ENCODE results near the gene RBPJ.

Gene RBPJ

DNA sequence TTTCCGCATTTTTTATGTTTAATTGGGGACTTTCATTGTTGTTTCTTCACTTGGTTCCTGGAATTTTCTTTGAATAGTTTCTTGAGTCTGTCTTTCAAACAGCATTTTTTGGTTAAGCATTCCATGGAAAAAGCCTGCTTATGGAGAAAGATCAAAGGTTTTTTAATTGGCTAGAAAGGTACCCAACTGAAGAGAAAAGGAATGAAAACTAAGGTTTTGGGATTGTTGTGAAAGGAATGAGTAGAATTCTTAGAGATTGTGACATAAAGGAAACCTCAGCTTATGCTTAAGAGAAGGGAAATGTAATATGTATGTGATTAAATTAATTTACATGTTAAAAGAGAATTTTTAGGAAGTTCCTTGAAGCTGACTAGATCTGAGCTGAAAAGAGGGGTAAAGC is 86.7 kb downstream of the RBPJ start:
- H3K4me3 ChIP-seq (ENCODE audit: control insufficient read depth, low read depth, low read length), result no peak overlapping the region
- TF ChIP-seq, protein P1, sequence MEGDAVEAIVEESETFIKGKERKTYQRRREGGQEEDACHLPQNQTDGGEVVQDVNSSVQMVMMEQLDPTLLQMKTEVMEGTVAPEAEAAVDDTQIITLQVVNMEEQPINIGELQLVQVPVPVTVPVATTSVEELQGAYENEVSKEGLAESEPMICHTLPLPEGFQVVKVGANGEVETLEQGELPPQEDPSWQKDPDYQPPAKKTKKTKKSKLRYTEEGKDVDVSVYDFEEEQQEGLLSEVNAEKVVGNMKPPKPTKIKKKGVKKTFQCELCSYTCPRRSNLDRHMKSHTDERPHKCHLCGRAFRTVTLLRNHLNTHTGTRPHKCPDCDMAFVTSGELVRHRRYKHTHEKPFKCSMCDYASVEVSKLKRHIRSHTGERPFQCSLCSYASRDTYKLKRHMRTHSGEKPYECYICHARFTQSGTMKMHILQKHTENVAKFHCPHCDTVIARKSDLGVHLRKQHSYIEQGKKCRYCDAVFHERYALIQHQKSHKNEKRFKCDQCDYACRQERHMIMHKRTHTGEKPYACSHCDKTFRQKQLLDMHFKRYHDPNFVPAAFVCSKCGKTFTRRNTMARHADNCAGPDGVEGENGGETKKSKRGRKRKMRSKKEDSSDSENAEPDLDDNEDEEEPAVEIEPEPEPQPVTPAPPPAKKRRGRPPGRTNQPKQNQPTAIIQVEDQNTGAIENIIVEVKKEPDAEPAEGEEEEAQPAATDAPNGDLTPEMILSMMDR (IDR thresholded peaks at IDR 0.05; ENCODE audit: control insufficient read depth, insufficient read depth, low read depth, low read length, missing control alignments), result no peak
- DNase-seq (ENCODE audit: low read depth), result no peak

DNA sequence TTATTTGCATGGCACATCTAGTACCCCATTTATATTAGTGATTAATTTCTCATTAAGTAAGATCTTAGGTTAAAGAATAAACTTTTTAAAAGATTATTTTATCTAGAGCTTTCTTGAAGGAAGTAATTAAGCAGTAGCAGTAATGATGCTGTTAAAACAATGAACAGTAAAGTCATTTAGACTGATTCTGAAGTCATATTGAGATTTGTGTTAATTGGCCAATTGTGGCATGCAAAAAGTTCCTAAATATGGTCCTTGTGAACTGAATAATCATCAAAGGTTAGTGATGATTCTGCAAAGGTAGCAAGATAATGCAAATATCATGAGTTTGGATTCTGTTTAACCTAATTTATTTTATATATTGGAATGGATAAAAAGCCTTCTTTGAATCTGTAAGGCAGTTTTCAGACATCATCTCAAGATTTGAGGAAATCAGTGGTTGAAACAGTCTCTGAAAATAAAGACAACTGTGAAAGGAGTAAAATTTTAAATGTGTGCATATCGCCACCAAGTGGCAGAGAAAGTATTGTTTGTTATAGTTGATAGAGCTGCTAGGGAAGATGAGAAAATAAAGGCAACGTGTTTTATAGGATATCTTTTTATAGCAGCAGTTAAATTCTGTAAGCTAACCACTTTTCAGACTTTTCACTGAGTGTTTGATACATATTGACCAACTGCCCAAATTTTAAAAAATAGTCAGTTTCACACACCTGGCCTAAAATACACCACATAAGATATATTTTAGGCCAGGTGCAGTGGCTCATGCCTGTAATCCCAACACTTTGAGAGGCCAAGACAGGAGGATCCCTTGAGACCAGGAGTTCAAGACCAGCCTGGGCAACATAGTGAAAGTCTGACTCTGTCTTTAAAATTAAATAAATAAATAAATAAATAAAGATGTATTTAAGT is 89.8 kb downstream of the RBPJ start:
- TF ChIP-seq, protein P1 (IDR thresholded peaks at IDR 0.05; ENCODE audit: control insufficient read depth, insufficient read depth, low read depth, low read length, missing control alignments), result peak; percentile 41
- H3K4me3 ChIP-seq (ENCODE audit: control insufficient read depth, low read depth, low read length), result no peak overlapping the region
- DNase-seq (ENCODE audit: low read depth), result peak; percentile 24

DNA sequence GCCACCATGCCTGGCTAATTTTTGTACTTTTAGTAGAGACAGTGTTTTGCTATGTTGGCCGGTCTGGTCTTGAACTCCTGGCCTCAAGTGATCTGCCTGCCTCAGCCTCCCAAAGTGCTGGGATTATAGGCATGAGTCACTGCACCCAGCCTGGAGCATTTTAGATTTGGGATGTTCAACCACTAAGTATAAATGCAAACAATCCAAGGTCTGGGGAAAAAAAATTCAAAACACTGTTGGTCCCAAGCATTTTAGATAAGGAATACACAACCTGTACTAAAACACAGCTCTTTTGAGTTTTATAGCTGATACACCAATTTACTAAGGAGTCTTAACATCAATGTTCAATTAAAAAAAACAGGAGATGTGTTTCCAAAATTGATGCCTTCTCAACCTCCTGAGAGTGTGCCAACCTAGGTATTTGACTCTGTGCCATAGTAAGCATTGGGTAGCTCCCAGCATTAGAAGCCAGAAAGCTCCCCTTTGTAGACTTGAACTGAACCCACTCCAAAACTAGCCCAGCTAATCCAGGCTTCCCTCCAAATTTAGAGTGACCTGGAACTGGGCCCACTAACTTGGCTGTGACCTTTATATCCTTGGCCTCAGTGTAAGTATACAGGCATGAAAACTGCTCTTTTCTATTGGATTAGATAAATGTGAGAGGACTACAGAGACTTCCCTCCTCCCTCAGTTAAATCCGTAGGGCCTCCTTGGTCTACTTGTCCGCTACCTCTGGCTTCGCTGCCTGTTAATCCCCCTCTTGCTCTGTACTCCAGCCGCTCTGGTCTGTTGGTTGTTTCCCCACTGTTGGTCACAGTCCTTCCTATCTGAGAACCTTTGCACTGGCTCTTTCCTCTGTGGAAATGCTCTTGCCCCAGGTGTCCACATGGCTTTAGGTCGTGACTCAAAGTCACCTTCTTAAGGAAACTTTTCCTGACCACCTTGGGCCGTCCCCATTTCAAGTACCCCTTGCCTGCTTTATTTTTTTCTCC is 91.9 kb downstream of the RBPJ start:
- H3K4me3 ChIP-seq (ENCODE audit: control insufficient read depth, low read depth, low read length), result no peak overlapping the region
- TF ChIP-seq, protein P1 (IDR thresholded peaks at IDR 0.05; ENCODE audit: control insufficient read depth, insufficient read depth, low read depth, low read length, missing control alignments), result no peak
- DNase-seq (ENCODE audit: low read depth), result no peak

DNA sequence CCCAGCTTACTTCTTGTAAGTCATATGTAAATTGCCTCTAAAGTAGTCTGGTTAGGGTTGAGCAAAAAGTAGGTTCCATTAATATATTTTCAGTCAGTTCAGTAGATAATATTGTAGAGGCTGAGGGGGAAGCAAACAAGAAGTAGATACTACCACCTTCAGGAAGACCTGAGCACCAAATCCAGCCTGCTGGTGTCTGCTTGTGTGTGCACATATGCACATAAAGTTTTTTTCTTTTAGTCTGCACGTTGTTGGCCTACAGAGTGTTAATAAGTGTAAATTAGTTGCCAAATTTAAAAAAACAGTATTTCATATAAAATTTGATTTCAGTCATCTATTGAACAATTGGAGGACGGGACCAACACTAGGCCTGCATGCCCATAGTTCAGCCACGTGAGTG is 92.8 kb downstream of the RBPJ start:
- H3K4me3 ChIP-seq (ENCODE audit: control insufficient read depth, low read depth, low read length), result no peak overlapping the region
- TF ChIP-seq, protein P1 (IDR thresholded peaks at IDR 0.05; ENCODE audit: control insufficient read depth, insufficient read depth, low read depth, low read length, missing control alignments), result no peak
- DNase-seq (ENCODE audit: low read depth), result no peak

DNA sequence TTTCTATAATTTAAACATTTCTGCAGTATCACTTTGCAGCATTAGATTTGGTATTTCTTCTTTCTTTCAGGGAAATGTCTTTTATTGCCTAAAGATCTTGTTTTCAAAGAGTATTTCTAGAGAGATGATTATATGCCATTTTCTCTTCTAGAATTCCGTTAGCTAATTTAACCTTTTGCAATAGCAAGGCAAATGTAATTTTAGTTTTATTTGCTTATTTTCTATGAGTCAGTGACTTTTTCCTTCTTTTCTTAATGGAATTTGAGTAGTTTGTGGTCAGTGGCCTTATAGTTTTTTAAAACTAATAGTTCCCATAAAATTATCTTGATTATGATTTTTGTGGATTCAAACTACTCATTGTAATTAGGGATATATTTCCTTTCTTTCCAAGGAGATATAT is 97.3 kb downstream of the RBPJ start:
- TF ChIP-seq, protein P1 (IDR thresholded peaks at IDR 0.05; ENCODE audit: control insufficient read depth, insufficient read depth, low read depth, low read length, missing control alignments), result no peak
- no peak overlapping the region for H3K4me3 ChIP-seq (ENCODE audit: control insufficient read depth, low read depth, low read length)
- DNase-seq (ENCODE audit: low read depth), result no peak

DNA sequence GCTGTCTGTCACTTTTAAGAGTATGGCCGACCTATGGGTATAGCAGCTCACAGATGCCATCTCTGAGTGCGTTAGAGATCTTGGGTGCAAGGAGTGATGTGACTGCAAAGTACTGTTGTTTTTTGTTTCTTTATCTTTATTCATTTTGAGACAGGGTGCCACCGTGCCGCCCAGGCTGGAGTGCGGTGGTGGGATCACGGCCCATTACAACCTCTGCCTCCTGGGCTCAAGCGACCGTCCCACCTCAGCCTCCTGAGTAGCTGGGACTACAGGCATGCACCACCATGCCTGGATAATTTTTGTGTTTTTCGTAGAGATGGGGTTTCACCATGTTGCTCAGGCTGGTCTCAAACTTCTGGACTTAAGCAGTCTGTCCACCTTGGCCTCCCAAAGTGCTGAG is 98.0 kb downstream of the RBPJ start:
- no peak for DNase-seq (ENCODE audit: low read depth)
- TF ChIP-seq, protein P1 (IDR thresholded peaks at IDR 0.05; ENCODE audit: control insufficient read depth, insufficient read depth, low read depth, low read length, missing control alignments), result no peak
- no peak overlapping the region for H3K4me3 ChIP-seq (ENCODE audit: control insufficient read depth, low read depth, low read length)
